HG03521 (cell line): ENCODE data around the gene PMEPA1.

Experiments used
- ATAC-seq: cut with Tn5 transposase; IDR thresholded peaks from one replicate; pipeline ENCODE4 v1.9.1; 2021; ENCODE audit warnings: mild to moderate bottlenecking, moderate library complexity; ENCODE audit not compliant: unreplicated experiment

The PMEPA1 gene

GRCh38 chr20:57696401-57696961 is 13.3 kb downstream of the PMEPA1 start:
- no peak for ATAC-seq

- ATAC-seq, result no peak
Observed at GRCh38 chr20:57695940-57696339, 13.9 kb downstream of the PMEPA1 start.

GRCh38 chr20:57695012-57695411 is 14.8 kb downstream of the PMEPA1 start:
- no peak for ATAC-seq

GRCh38 chr20:57694481-57694880 is 15.3 kb downstream of the PMEPA1 start:
- no peak for ATAC-seq

GRCh38 chr20:57693670-57694329 is 16.0 kb downstream of the PMEPA1 start:
- ATAC-seq, result no peak

GRCh38 chr20:57693002-57693582 is 16.7 kb downstream of the PMEPA1 start:
- no peak for ATAC-seq

GRCh38 chr20:57692393-57692792 is 17.4 kb downstream of the PMEPA1 start:
- no peak for ATAC-seq

GRCh38 chr20:57691699-57692098 is 18.1 kb downstream of the PMEPA1 start:
- ATAC-seq, result no peak

GRCh38 chr20:57690525-57690924 is 19.3 kb downstream of the PMEPA1 start:
- no peak for ATAC-seq

GRCh38 chr20:57689745-57690481 is 19.9 kb downstream of the PMEPA1 start:
- ATAC-seq, result no peak

- ATAC-seq, result no peak
Observed at GRCh38 chr20:57688864-57689263, 21.0 kb downstream of the PMEPA1 start.

GRCh38 chr20:57688295-57688694 is 21.5 kb downstream of the PMEPA1 start:
- no peak for ATAC-seq

- no peak for ATAC-seq
Observed at GRCh38 chr20:57686931-57687652, 22.7 kb downstream of the PMEPA1 start.

GRCh38 chr20:57685146-57685758 is 24.6 kb downstream of the PMEPA1 start:
- ATAC-seq, result no peak

GRCh38 chr20:57684808-57685140 is 25.0 kb downstream of the PMEPA1 start:
- ATAC-seq, result no peak

- no peak for ATAC-seq
Observed at GRCh38 chr20:57683881-57684807, 25.7 kb downstream of the PMEPA1 start.

GRCh38 chr20:57683287-57683686 is 26.5 kb downstream of the PMEPA1 start:
- ATAC-seq, result no peak

- ATAC-seq, result no peak
Observed at GRCh38 chr20:57682184-57683101, 27.4 kb downstream of the PMEPA1 start.
